GM13977 (cell line): ENCODE results near the gene KITLG.

Experiments
- DNase-seq: peaks from one replicate; pipeline ENCODE4 v3.0.0; 2012; ENCODE audit warnings: low spot score
- in situ Hi-C: fragments of 300-500 bp; cut with MboI; formaldehyde crosslinking; loops from one replicate; pipeline ENCODE4 v1.12.0; 2022; ENCODE audit warnings: low sequenced_read_pairs, low pct_unique_long_range_greater_than_20kb, mixed read lengths, inconsistent platforms; ENCODE audit not compliant: unreplicated experiment
- TF ChIP-seq, protein P1 (sequence below): IDR thresholded peaks from 2 replicates; pipeline ENCODE4 v1.5.1; 2012; ENCODE audit warnings: mild to moderate bottlenecking, control low read depth; ENCODE audit not compliant: insufficient read depth; ENCODE audit errors: extremely low read depth, missing control alignments

The KITLG gene

DNA sequence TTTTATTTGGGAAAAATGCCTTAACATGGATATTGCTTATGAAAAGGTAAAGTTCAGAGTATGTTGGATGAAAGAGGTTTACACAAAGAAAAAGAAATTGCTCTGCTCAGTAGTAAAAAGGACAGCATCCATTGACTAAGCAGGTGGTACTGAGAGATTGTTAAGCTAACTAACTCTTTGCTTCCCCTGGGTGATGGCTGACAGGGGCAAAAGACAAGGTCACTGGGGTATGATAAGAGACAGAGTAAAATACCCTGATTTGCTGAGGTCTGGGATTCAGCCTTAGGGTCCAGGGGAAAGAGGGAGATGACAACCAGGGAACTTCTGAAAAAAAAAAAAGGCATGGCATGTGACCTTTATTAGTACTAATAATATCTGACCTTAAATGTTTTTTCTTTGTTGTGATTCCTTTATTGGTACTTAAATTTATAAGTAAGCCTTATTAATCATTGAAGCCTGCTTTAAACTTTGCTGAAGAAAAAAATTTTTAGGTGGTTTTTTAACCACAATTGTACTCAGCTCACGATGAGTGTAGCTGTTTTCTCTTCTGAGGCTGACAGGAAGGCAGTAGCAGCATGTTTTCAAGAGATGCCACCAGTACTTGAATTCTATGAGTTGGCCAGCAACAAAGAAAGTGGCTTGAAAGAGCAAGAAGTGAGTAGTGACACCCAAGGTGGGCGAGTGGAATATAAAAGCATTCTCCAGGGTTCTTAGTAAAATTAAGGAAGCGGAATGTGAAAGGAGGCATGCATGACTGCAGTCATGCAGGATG is 43.7 kb upstream of the KITLG start:
- in situ Hi-C loops: no loop called here
- TF ChIP-seq, protein P1, sequence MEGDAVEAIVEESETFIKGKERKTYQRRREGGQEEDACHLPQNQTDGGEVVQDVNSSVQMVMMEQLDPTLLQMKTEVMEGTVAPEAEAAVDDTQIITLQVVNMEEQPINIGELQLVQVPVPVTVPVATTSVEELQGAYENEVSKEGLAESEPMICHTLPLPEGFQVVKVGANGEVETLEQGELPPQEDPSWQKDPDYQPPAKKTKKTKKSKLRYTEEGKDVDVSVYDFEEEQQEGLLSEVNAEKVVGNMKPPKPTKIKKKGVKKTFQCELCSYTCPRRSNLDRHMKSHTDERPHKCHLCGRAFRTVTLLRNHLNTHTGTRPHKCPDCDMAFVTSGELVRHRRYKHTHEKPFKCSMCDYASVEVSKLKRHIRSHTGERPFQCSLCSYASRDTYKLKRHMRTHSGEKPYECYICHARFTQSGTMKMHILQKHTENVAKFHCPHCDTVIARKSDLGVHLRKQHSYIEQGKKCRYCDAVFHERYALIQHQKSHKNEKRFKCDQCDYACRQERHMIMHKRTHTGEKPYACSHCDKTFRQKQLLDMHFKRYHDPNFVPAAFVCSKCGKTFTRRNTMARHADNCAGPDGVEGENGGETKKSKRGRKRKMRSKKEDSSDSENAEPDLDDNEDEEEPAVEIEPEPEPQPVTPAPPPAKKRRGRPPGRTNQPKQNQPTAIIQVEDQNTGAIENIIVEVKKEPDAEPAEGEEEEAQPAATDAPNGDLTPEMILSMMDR: no peak
- DNase-seq: no peak

DNA sequence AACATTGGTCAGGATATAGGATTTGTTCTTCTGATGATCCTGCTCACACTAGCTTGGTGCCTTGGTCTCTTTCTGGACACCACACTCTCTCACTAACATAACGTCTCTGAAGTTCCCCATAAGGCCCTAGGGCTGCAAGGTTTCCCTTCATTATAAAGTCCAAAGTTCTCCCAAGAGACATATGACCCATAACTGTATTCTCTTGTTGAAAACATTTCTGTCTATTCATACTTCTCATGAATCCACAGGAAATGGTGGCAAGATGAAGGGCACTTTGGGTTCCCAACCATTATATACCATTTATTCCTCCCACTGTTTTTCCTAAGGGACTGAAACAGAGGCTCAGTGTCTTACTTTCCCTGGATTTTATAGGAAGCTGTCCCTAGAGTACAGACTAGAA is 37.1 kb upstream of the KITLG start:
- in situ Hi-C loops: no loop called here
- TF ChIP-seq, protein P1: no peak
- DNase-seq: no peak

DNA sequence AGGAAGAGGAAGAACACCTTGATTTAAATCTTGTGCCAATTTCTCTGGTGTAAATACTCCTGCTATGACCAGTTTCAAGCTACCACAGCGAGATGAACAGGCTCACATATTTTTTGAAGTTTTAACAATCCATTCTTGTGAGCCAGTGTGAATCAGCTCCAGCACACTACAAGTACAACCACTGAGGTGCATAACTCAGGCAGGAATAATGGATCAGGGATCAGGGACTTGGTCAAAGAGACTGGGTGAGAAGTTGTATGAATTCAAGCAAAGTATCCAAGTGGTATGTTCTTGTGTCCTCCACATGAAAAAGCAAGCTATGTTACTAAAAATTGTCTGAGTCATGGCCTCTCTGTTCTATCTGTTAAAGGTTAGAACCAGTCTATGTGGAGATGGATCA is 35.2 kb upstream of the KITLG start:
- no peak for DNase-seq
- TF ChIP-seq, protein P1: no peak
- in situ Hi-C loops: no loop called here

DNA sequence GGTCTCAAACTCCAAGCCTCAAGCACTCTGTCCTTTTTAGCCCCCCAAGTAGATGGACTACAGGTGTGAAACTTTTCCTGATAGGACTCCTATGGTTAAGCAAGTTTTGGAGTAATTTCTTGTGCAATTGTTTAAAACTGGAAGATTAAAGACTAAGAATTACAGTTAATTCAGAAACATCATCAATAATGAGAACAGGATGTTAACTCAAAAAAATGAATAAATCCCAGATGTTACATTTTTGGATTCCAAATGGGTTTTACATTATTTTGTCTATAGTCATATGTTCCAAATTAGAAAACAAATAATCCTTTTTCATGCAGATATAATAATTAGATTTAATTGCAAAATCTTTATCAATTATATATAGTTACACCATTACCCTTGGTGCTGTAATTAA is 24.4 kb upstream of the KITLG start:
- TF ChIP-seq, protein P1: no peak
- in situ Hi-C loops: no loop called here

DNA sequence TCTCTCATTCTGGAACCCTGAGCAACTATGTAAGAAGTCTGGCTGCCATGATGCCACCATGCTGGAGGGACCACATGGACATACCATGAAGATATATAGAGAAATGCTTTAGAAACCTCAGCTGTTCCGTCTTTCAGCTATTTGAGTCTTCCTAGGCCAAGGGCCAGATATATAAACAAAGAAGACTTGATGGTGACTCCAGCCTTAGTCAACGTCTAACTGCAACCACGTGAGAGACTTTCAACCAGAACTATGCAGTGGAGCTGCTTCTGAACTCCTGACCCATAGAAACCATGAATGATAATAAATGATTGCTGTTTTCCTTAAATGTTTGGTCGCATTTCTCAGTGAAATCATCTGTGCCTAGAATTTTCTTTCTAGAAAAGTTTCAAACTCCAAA is 20.0 kb upstream of the KITLG start:
- DNase-seq: no peak
- TF ChIP-seq, protein P1: no peak
- in situ Hi-C loops: no loop called here

More for the DNA sequence above, 24.4 kb upstream of the KITLG start:
- DNase-seq: no peak

DNA sequence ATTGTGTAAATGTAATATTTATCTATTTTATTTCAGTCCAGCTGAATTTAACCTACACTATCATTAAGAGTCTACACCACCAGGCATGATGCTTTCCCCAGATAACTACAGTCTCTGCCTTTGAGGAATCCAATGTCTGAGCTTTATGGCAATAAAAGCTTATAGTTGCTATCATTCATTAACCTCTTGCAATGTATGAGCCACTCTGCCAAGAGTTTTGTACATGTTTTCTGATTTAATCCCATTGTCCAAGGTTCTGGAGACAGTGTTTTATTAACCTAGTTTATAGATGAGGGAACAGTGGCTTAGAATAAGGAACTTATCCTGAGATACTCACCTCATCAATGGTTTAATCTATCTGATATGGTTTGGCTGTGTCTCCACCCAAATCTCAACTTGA is 17.1 kb upstream of the KITLG start:
- in situ Hi-C loops: no loop called here
- no peak for DNase-seq
- TF ChIP-seq, protein P1: no peak
